GM21529 (cell line): Measurements from ENCODE around the gene HSPD1.
A peak's percentile ranks its signal among the peaks of the same experiment; 100 is the strongest.

Source experiments
- ATAC-seq: cut with Tn5 transposase; IDR thresholded peaks from one replicate; pipeline ENCODE4 v1.9.1; 2021; ENCODE audit not compliant: unreplicated experiment

HSPD1 gene

GRCh38 chr2:197499594-197500502 lies at the start of gene HSPD1, which contains the start of gene HSPE1:
Gene HSPD1 (minus strand): TSS chr2:197499840. CDS start chr2:197498848, 992 bp downstream.
Gene HSPE1 (plus strand): TSS chr2:197500379. CDS start chr2:197500437, 58 bp downstream.
- ATAC-seq = peak; percentile 75

- no peak for ATAC-seq
Observed at GRCh38 chr2:197548582-197548981, 48.9 kb upstream of the HSPD1 start.

- no peak for ATAC-seq
Observed at GRCh38 chr2:197547163-197547900, 47.7 kb upstream of the HSPD1 start.

GRCh38 chr2:197543206-197543605 lies 43.6 kb upstream of the HSPD1 start:
- ATAC-seq = no peak

- no peak for ATAC-seq
Observed at GRCh38 chr2:197539734-197540133, 40.1 kb upstream of the HSPD1 start.

GRCh38 chr2:197538412-197538811 lies 38.8 kb upstream of the HSPD1 start:
- ATAC-seq = no peak

GRCh38 chr2:197517150-197517549 lies 17.5 kb upstream of the HSPD1 start:
- ATAC-seq = no peak

- peak; percentile 9 for ATAC-seq
Observed at GRCh38 chr2:197516393-197516761, 16.7 kb upstream of the HSPD1 start.

- peak; percentile 91 for ATAC-seq
Observed at GRCh38 chr2:197515739-197516392, 16.2 kb upstream of the HSPD1 start, which contains the start of gene MOB4. Gene MOB4 (plus strand): TSS chr2:197516066. CDS start chr2:197516087, 21 bp downstream.

GRCh38 chr2:197515315-197515738 lies 15.7 kb upstream of the HSPD1 start:
- peak; percentile 20 for ATAC-seq

GRCh38 chr2:197514754-197515153 lies 15.1 kb upstream of the HSPD1 start:
- no peak for ATAC-seq

- ATAC-seq = no peak
Observed at GRCh38 chr2:197513915-197514314, 14.3 kb upstream of the HSPD1 start.

- ATAC-seq = no peak
Observed at GRCh38 chr2:197506658-197507057, 7.0 kb upstream of the HSPD1 start.

- ATAC-seq = no peak
Observed at GRCh38 chr2:197504512-197504911, 4.9 kb upstream of the HSPD1 start.

GRCh38 chr2:197504000-197504399 lies 4.4 kb upstream of the HSPD1 start:
- no peak for ATAC-seq

- no peak for ATAC-seq
Observed at GRCh38 chr2:197502685-197503084, 3.0 kb upstream of the HSPD1 start.

GRCh38 chr2:197502201-197502600 lies 2.6 kb upstream of the HSPD1 start:
- no peak for ATAC-seq

GRCh38 chr2:197500503-197501131 lies 977 bp upstream of the HSPD1 start:
- ATAC-seq = peak; percentile 1

- ATAC-seq = peak; percentile 23
Observed at GRCh38 chr2:197498937-197499593, 575 bp downstream of the HSPD1 start.

GRCh38 chr2:197498235-197498936 lies 1.3 kb downstream of the HSPD1 start:
- no peak for ATAC-seq
